ENCODE results near the gene CRK.

CRK gene

GRCh38 chr17:1492249-1493206, 36.5 kb upstream of the CRK start, which contains the start of gene MYO1C:
Gene MYO1C (minus strand): TSS chr17:1492686. CDS start chr17:1492487, 199 bp downstream.
- no peak for DNase-seq (ENCODE audit: low spot score)
- no peak for TF ChIP-seq CTCF (IDR thresholded peaks at IDR 0.05; ENCODE audit: extremely low read depth, insufficient read depth, missing control alignments)
- in situ Hi-C loops (cut with MboI; ENCODE audit: low pct_unique_long_range_greater_than_20kb, low sequenced_read_pairs, unreplicated experiment): no loop called here

- peak; percentile 96 for DNase-seq (ENCODE audit: low spot score)
- no peak for TF ChIP-seq CTCF (IDR thresholded peaks at IDR 0.05; ENCODE audit: extremely low read depth, insufficient read depth, missing control alignments)
- in situ Hi-C loops (cut with MboI; ENCODE audit: low pct_unique_long_range_greater_than_20kb, low sequenced_read_pairs, unreplicated experiment): no loop called here
Observed at GRCh38 chr17:1491443-1492248, 35.6 kb upstream of the CRK start.

- no peak for TF ChIP-seq CTCF (IDR thresholded peaks at IDR 0.05; ENCODE audit: extremely low read depth, insufficient read depth, missing control alignments)
- peak; percentile 95 for DNase-seq (ENCODE audit: low spot score)
- in situ Hi-C loops (cut with MboI; ENCODE audit: low pct_unique_long_range_greater_than_20kb, low sequenced_read_pairs, unreplicated experiment): no loop called here
Observed at GRCh38 chr17:1490643-1491442, 34.8 kb upstream of the CRK start.

- in situ Hi-C loops (cut with MboI; ENCODE audit: low pct_unique_long_range_greater_than_20kb, low sequenced_read_pairs, unreplicated experiment): no loop called here
- no peak for TF ChIP-seq CTCF (IDR thresholded peaks at IDR 0.05; ENCODE audit: extremely low read depth, insufficient read depth, missing control alignments)
- DNase-seq (ENCODE audit: low spot score): no peak
Observed at GRCh38 chr17:1488826-1489270, 32.8 kb upstream of the CRK start.

GRCh38 chr17:1487939-1488825, 32.1 kb upstream of the CRK start:
- in situ Hi-C loops (cut with MboI; ENCODE audit: low pct_unique_long_range_greater_than_20kb, low sequenced_read_pairs, unreplicated experiment): no loop called here
- no peak for TF ChIP-seq CTCF (IDR thresholded peaks at IDR 0.05; ENCODE audit: extremely low read depth, insufficient read depth, missing control alignments)
- DNase-seq (ENCODE audit: low spot score): peak; percentile 90
